K562 treated with DMSO at 1 percent for 48 hours (cell line): ENCODE measurements around the gene ZNF18. TPM values are rescaled to one million over a fixed set of nuclear protein-coding genes. Genes with fewer than 3 reads are reported as not detected.

ENCODE experiments used
- total RNA-seq: library from RNA; unstranded; fragments of 300-600 nt; gene quantifications from 2 replicates; pipeline ENCODE4 v1.2.3, GENCODE V29; 2022; ENCODE audit warnings: low replicate concordance; ENCODE audit errors: extremely low read depth

ZNF18 gene, protein sequence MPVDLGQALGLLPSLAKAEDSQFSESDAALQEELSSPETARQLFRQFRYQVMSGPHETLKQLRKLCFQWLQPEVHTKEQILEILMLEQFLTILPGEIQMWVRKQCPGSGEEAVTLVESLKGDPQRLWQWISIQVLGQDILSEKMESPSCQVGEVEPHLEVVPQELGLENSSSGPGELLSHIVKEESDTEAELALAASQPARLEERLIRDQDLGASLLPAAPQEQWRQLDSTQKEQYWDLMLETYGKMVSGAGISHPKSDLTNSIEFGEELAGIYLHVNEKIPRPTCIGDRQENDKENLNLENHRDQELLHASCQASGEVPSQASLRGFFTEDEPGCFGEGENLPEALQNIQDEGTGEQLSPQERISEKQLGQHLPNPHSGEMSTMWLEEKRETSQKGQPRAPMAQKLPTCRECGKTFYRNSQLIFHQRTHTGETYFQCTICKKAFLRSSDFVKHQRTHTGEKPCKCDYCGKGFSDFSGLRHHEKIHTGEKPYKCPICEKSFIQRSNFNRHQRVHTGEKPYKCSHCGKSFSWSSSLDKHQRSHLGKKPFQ
- total RNA-seq: not detected in 2 replicates

DNA sequence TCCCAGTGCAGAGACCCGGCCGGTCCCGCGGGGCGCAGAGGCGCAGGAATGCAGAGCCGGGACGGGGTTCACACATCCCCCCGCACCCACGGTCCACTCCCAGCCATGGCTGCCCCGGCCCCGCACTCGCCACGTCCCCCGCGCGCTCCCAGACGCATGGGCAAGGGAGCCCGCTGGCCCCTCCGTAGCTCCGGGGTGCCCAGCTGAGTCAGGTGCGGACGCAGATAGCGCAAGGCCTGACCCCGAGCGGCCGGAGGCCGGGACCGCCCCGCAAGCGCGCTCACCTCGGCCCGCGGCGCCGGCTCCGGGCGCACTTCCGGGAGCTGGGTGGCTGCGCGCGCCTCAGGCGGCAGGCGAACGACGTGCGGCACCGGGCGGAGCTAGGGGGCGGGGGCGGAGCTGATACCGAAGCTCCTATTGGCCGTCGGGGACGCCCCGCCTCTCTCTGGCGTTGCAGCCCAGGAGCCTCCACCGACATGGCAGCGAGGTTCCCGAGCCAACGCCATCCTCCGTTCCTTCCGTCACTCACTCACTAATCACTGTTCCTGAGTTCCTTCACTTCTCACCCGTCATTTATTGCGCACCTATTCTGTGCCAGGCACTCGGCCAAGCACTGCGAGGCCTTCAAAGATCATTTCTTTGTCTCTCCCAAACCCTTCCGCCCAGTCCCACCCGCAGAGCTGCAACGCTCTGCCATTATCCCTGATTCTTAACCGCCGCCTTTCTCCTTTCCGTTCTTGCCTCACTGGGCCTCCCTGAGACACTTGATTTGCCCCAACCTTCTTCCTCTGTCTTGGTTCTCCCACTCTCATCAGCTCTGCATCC is at the start of gene ZNF18:
ZNF18 (minus strand) TSS at position 329 of the 825 bp plus-strand sequence. CDS start 4,646 bp downstream, outside the sequence.

DNA sequence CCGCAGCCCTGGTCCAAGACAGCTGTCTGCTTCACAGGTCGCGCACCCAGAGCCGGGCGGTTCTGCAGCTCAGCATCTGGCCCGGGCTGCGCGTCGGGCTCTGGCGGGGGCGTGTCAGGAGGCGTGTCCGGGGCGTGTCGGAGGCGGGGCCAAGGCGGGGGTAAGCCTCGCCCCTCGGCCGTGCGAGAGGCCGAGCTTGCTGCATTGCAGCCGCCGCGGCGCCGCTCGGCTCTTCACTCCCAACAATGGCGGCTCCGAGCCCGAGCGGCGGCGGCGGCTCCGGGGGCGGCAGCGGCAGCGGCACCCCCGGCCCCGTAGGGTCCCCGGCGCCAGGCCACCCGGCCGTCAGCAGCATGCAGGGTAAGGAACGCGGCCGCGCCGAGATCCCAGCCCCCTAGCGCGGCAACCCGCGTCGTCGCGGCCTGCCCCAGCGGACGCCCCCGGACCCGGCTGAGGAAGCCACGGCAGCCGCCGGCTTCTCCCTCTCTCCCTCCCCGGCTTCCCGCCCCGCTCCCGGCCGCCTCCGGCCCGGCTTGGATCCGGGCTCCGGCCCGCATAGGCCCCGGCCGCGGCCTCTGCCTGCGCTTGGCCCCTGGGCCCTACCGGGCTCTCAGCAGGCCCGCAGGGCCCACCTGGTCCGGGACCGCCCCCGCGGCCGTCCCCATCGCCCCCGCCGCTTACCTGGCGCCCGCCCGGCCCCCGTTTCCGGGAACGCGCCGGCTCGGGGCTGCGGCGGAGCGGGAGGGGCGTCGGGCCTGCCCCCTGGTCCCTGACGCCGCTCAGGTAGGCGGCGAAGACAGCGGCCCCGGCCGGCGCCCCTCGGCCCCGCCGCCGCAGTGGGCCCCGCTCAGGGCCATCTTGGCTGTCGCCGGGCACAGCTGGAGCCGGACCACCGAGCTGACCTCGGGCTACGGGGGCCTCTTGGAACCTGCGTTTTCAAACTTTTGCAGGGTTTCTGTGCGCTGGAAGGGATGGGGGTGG is 23.7 kb upstream of the ZNF18 start, which contains the start of gene MAP2K4:
MAP2K4 (plus strand) TSS at position 236 of the 981 bp plus-strand sequence; CDS start at position 246, 10 bp downstream.

Other genes starting within 250 kb of the ZNF18 start
- gene MAP2K4, start 23.4 kb upstream of the ZNF18 start, total RNA-seq: not detected in 2 replicates